Stimulated activated CD4-positive, alpha-beta T cell treated with anti-CD3 and anti-CD28 coated beads, Interleukin-15, amount 100 ng/mL, for 1 hour (primary cell): ENCODE measurements around the gene SLC24A3.

Experiments
- DNase-seq, 2 donors: peaks; one replicate each; pipeline ENCODE4 v3.0.0-alpha.2; 2020; ENCODE audit warnings: low read depth in 1 of 2, low spot score in 1 of 2

The SLC24A3 gene

GRCh38 chr20:19336631-19337030 lies 124.2 kb downstream of the SLC24A3 start:
- no peak for DNase-seq

GRCh38 chr20:19338380-19338779 lies 125.9 kb downstream of the SLC24A3 start:
- DNase-seq = no peak

DNA sequence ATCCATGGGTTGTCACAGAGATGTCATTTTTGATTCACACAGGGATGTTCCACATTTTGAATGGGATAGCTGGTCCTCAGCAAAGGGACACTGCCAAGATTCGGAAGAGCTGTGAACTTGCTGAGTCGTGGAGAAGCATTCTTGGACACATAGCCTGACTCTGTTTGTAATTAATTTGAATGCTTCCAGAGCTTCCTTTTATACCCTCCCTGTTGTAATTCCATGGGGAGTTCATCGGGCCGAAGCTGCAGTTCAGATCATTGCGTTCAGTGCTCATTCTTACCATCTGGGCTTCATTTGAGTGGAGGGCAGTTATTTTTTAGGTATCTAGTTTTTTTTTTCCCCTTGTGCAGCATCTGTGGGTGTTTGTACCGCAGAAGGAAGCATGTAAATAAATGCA lies 126.5 kb downstream of the SLC24A3 start:
- no peak for DNase-seq

DNA sequence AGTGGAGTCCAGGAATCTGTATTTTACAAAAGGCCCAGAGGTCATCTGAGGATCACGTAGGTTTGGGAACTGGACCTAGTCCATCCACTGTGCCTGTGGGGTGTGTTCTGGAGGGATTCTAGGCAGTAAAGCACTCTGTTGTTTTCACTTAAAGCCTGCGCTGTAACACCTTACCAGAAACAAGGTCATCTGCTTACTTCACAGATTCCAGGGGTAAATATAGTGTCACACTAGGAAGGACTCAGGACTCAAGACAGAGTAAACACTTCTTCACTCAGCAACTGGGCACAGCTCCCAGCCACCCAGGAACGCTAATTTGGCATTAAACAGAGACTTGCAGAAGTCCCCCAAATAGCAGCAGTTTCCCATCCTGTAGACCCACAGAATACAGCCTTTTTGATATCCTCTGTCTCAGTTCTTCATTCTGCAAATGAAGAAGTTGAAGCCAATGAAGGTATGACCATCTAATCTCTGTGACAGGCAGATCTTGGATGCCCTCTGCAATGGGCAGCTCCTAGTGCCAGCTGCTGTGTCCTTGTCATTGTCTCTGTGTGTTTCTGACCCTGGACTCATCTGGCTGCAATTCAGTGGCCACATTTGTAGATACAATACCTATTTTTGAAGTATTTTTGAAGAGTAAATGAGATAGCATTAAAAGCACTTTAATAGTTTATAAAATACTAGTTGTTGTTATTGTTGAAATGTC lies 129.1 kb downstream of the SLC24A3 start:
- DNase-seq = no peak

GRCh38 chr20:19344341-19344740 lies 131.9 kb downstream of the SLC24A3 start:
- DNase-seq = no peak

DNA sequence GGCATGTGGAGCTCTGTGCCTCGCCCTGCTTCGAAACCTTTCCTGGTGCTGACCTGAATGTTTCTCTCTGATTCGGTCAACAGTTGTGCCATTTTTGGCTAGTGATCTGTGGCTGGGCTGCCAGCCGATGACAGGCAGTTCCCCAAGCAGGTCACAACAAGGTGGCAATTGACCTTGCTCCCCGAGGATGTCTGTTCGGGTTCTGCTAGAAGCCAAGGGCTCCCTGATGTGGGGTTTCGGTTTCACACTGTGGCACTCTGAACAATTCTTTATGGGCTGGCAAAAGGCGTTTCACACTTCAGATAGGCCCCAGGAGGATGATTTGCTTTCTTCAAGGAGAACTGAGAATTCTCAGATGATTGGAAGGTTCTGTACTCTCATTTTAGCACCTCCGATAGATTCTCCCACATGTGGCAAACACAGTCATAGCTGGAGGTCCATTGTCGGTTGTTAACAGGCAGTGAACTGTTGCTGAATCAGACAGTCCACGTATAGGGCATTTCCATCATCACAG lies 135.6 kb downstream of the SLC24A3 start:
- DNase-seq = no peak

DNA sequence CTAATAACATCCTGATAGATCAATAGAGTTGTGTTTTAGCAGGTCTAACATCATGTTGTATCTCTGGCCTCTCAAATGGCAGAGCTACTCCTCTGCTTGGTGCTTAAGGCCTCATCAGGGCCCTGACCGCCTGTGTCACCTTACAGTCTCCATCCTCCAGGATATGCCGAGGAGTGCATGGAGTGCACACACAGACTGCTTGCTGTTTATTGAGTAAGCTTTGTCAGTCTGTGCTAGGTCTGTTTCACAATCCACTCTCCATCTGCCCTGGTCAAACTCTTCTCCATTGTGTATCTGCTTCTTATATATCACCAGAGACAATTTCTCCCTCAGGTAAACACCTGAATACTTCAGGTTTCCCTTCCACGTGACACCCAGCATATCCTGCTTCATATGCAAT lies 136.1 kb downstream of the SLC24A3 start:
- no peak for DNase-seq

GRCh38 chr20:19349879-19350278 lies 137.4 kb downstream of the SLC24A3 start:
- no peak for DNase-seq

- no peak for DNase-seq
Observed at GRCh38 chr20:19351542-19351941, 139.1 kb downstream of the SLC24A3 start.

- DNase-seq = no peak
Observed at GRCh38 chr20:19354950-19355349, 142.5 kb downstream of the SLC24A3 start.

DNA sequence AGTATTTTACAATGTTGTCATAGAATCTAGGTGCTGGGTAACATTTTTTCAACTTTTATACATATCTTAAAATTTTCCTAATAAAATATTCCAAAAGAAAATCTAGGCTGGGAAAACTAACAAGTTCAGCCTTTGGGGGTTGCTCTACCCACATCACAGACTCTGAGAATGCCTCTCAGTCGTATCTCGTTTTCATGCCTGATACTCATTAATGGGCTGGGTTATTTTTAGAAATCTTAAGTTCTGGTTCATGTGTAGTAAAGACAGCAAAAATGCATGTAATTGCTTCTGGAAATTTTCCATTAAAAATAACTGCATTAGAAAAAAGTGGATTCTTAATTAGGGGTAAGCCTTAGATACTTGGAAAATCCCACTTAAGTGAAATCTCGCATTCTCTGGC lies 149.3 kb downstream of the SLC24A3 start:
- DNase-seq = no peak

DNA sequence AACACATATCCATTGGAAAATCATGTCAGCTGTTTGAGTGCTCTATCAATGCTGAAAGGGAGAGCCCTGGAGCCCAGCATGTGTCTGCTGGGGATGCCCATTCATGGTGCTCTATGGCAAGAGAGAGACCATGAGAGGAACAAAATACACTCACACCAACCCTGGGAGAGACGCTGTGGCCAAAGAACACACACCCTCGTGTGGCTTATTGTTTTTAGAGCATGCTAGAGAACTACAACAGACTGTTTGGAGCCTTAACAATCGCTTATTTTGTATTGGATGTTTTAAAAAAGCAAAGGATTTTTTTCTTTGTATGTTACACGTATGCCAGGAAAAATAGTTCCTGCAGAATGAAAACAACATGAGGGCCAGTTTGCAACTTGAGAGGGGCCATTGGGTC lies 151.0 kb downstream of the SLC24A3 start:
- no peak for DNase-seq

DNA sequence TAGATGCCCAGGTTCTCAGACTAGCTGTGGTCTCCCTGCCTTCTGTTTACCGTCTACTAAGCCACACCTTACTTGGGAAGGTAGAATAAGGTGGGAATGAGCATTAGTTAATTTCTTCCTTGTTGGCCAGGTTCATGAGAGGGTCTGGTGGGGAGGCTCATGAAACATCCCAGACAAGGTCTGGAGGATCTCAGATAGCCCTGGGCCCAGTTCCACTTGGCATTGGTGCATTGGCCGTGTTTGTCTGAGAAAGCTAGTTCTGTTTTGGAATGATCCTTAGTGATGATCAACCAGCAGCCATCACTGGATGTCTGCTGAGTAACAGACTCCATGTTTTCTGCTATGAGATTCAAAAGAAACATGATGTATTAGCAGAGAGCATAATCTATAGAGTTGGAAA lies 155.1 kb downstream of the SLC24A3 start:
- DNase-seq = no peak

DNA sequence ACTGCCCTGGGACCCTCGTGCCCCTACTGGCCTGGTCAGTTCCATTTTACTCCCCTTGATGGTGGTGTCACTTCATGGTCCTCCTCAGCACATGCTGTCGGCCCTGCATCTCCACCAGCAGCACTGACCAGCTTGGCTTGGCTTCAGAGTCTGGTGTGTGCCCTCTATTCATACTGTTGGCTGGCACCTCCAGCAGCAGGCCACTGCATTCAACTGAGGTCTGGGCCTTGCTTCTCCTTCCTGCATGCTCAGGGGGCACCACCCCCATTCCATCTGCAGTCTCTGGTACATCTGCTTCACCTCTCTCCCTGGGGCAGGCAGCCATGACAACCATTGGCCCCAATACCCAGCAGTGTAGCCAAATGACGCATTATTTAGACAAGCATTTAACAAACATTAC lies 155.9 kb downstream of the SLC24A3 start:
- no peak for DNase-seq

DNA sequence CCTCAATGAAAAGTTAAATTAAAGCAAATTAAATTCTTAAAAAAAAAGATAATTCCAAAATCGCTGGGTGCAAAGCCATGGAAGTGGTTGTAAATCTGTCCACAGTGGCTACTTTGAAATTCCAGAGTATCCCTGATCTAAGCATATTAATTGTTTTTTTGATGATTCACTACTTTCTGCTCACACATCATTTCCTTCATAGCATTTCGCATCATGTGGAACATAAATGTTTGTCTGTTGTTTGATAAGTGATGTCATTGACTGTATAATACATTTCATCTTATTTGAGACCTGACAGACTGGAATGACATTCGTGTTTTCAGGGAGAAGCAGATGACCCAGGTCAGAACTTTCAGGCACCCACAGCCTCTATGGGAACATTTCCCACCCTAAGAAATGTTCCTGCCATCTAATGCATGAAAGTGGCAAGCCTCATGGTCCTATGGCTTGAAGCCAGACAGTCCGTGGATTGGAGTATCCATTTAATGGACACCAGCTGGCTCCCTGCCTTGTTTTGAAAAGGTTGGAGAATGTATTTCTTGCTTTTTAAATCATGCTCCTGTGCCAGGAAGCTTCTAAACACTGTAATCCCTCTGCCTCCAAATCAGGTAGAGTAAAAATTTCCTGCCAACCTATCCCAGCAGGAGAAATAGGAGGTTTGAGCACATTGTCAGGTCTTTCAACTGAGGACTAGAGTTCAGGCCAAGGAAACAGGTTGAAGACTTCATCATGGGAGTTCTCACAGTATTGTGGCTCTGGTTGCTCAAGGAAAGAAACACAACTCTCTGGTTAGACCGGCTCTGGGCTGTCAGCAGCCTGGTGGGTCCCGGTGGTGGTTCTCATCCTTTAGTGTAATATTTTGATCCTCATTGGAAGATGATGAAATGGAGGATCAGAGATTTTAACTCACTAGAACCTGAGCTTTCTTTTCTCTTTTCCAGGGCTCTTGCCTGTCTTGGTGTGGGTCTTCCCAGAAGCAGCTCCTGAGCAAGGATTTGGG lies 157.9 kb downstream of the SLC24A3 start:
- no peak for DNase-seq

DNA sequence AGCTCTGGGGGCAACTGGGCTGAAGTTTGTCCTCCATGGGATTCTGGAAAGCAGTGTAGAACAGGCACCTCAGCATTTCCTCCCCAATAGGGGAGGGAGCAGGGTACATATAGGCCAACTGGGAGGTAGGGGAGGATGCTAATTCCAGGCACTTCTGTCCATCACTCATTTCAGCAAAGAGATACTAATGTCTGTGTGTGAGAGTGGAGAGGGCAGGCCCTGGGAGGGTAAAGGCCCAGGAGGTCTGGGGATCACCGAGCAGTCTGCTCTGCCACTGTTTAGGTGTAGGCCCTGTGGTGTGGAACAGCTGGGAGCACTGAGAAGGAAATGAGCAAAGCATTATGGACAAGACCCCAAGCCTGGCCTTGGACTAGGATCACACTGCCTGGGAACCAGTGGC lies 158.7 kb downstream of the SLC24A3 start:
- DNase-seq = no peak

GRCh38 chr20:19374216-19374615 lies 161.8 kb downstream of the SLC24A3 start:
- no peak for DNase-seq

- DNase-seq = no peak
Observed at GRCh38 chr20:19375395-19375794, 163.0 kb downstream of the SLC24A3 start.

- DNase-seq = no peak
Observed at GRCh38 chr20:19375801-19376200, 163.4 kb downstream of the SLC24A3 start.

DNA sequence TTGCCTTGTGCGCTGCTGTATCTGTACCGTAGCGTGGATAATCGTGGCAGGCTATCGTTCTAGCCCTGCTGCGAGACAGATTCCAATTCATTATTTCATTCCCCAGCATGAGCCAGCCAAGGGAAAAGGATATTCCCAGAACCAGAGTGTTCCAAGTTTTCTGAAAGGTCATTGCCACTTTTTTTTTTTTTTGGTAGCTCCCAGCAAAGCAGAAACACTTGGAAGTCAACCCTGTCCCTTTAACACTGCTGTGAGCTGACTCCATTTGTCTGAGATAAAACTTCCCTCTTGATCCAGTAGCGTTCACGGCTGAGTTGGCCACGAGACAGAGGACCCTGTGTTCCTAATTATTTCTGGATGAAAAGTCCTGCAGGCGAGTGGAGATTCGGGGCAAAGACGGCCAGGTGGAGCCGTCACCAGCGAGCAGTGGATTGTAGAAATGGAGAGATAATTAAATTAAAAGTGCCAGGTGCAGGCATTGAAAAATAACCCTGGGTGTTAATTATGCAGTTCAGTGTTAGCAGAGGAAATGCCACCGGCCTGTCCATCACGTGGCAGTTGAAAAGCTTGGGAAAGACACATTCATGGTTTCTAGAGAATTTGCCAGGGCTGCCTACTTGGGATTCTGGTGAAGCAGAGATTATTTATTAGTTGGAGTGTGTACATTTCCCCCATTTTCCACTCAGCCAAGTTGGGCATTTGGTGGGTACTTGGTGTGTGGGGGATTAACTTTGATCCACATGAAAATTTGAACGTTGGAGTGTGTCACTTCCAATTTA lies 164.2 kb downstream of the SLC24A3 start:
- DNase-seq = no peak

- DNase-seq = no peak
Observed at GRCh38 chr20:19378058-19378457, 165.6 kb downstream of the SLC24A3 start.
